GM12801 (cell line): ENCODE data around the gene STEAP3.

ENCODE experiments used
- TF ChIP-seq, protein P1 (sequence below): IDR thresholded peaks from one replicate; pipeline ENCODE4 v1.5.1; 2011; ENCODE audit warnings: control low read depth; ENCODE audit not compliant: insufficient read length; ENCODE audit errors: extremely low read depth

STEAP3 gene

DNA sequence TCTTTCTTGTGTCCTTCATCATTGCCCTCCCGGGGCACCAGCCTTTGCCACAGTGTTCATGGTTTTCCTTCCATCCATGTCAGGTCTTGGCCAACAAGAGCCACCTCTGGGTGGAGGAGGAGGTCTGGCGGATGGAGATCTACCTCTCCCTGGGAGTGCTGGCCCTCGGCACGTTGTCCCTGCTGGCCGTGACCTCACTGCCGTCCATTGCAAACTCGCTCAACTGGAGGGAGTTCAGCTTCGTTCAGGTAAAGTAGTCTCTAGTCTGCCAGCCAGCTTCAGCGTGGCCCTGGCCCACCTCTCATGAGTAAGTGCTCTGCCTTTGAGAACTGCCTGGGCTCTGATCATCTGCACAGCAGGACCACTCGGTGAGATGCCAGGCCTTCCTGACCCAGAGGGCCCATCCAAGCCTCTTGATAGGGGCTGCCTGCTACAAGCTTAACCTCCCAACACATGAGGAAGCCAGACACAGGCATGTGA, 31.0 kb downstream of the STEAP3 start:
- TF ChIP-seq, protein P1, sequence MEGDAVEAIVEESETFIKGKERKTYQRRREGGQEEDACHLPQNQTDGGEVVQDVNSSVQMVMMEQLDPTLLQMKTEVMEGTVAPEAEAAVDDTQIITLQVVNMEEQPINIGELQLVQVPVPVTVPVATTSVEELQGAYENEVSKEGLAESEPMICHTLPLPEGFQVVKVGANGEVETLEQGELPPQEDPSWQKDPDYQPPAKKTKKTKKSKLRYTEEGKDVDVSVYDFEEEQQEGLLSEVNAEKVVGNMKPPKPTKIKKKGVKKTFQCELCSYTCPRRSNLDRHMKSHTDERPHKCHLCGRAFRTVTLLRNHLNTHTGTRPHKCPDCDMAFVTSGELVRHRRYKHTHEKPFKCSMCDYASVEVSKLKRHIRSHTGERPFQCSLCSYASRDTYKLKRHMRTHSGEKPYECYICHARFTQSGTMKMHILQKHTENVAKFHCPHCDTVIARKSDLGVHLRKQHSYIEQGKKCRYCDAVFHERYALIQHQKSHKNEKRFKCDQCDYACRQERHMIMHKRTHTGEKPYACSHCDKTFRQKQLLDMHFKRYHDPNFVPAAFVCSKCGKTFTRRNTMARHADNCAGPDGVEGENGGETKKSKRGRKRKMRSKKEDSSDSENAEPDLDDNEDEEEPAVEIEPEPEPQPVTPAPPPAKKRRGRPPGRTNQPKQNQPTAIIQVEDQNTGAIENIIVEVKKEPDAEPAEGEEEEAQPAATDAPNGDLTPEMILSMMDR, result no peak

DNA sequence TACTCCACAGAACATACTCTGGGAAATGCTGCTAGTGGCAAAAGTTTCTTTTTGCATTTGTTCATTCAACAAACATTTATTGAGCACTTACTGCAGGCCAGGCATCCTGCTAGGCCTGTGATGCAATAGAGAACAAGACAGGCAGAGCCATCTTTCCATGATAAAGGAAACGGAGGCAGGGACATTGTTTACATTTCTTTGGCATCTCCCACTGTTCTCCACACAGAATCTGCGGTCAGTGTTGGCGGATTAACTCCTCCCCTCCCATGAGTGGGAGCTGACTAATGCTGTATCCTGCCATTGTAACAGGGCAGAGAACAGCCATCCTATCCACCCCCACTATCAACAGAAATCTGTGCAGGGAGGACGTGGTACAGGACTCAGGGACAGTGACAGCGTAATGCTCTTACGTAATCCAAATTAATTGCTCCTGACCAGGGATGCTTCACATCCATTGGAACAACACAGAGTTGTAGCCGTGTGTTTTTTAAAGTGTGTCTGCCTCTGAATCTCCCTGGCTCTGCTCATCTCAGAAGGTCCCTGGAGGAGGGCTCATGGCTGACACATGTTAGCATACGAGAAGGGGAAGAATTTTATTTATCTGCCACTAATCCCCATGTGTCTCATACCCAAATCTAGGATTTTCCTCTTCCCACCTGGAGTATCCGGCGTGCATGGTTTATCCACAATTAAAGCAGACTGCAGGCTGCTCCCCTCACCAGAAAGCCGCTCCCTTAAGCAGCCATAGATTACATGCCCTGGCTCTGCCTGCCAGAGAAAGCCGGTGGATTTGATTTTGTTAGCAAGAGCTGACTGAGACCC, 32.3 kb downstream of the STEAP3 start:
- TF ChIP-seq, protein P1, result no peak

DNA sequence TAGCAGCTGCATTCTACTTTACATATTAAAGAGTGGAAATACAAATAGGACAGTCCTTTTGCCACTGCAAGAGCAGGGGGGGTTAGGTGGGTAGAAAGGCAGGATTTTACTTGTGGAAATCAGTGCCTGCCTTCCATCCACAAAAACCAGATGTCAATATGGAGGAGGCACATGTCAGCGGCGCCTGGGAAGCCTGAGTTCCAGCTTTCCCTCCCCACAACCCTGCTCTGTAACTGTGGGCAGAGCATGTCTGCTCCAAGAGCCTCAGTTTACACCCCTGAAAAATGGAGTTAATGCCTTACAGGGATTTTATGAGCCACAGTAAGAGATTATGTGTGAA, 32.9 kb downstream of the STEAP3 start:
- TF ChIP-seq, protein P1, result no peak

DNA sequence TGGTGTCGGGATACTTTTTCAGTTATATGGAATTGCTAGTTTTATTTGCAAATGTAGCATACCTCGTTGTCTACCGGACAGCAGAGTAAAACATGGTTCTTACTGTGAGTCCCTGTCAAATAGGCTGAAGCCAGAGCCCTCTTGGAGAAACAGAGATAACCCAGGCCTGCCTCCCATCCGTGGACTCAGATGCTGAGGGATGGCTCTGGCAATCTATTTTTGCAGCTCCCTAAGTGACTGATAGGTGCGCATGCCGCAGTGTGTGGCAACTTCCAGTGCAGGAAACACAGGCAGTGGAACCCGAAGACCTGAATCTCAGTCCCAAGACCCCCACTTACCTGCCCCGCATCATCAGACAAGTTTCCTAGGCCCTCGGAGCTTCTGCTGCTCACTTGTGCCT, 33.6 kb downstream of the STEAP3 start:
- TF ChIP-seq, protein P1, result no peak

DNA sequence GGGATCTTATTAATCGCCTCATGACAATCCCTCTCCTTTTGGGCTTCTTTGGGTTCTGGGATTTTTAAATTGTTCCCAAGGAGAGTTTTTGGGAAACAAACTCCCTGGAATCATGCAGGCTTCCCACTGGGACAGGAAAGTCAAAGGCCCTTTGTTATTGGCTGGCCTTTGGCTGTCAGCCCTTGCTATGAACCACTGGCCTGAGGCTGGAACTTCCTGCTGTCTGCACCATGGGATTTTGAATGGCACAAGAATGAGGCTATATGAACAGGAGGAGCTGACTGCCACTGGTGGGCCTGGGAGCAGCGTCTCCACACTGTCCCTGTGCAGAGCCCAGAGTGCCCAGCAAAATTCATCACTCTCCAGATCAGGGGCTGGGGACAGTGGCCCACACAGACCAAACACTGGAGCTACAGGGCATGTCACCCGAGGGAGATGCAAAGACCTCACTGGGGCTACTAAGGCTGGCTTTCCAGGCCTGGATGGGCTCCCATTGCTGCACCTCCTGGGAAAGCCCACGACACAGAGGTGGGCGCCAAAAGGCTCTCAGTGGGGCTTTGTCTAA, 35.7 kb downstream of the STEAP3 start:
- TF ChIP-seq, protein P1, result no peak

DNA sequence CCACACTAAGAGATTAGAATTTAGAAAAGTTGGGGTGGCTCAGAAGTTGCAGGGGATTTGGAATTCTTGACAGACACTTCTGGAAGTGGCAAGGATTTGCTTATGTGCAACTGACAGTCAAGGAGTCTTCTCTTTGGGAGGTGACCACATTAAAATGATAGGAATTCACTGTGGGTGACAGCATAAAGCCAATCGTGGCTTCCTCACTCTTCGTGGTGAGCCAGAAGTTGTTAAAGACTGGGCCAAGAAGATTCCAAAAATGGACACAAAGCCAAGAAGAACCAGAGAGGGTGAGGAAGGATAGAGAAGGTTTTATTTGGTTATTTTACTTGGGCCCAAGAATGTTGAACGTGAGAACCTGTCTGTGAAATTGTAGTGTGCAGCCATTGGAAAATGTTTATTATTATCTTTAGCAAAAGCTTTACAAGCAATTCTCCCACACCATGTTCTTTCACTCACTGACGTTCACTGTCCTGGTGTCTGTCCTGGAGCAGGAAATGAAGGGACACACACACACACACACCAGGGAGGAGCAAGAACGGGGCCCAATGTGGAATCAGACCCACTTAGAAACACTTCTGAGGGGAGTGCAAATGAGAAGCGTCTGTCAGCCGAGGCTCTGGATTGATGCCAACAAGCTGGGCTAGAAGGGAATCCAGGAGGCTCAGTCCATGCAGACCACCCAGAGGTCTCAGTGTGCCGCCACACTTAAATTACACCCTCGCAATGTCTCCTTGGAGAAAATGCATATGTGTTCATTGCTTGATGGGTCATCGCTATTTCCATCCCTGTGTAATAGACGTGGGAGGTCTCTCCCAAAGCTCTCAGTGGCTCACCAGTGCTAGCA, 37.2 kb downstream of the STEAP3 start:
- TF ChIP-seq, protein P1, result no peak

DNA sequence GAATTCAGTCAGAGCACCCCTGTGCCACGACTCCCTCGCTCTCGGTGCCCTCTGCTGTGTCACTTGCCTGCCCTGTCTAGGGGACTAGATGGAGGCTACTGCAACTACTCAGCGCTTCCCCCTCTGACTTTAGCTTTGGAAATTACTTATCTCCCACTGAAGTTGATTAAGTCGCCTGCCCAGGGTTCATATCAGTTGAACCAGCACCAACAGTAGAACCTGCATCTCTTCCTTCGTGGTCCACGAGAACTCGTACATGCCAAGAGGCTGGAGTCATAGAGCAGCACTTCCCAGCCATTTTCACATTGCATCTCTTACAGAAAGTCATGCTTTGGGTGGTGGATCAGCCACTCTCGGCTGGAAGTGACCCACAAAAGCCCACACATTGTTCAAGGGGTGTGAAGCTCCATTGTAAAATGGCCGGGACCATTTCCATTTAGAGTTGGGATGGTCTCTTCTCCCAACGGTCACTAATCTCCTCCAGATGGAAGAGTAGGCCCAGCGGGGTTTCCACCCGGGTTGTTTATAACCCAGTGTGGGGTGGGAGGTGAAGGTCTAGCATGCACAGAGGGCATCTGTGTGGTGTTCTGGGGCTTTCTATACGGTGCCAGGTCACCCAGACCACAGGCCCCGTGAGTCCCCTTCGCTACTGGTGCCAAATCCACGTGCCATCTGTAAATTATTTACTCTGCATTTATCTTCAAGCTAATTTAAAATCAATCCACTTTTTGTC, 38.0 kb downstream of the STEAP3 start:
- TF ChIP-seq, protein P1, result no peak
